GM12878 (cell line): ENCODE data around the gene NOD1. TPM values are rescaled to one million over a fixed set of nuclear protein-coding genes. Genes with fewer than 3 reads are reported as not detected.

Experiments
- ATAC-seq: fragments of 200-7000 bp; cut with Tn5 transposase; 3 replicates; pipeline ENCODE4 v1.9.1; 2020; ENCODE audit warnings: mild to moderate bottlenecking, moderate library complexity
- BruUV-seq: library from RNA; stranded (reverse); fragments of 400-500 nt; replicated peaks from 2 replicates; lab custom pipeline; 2021; lab: Mats Ljungman, UMichigan
- CTCF ChIA-PET: fragments of 300-600 bp; sonication (Branson Sonifier 250); formaldehyde crosslinking; extraction: SDS; loops from one replicate; lab custom pipeline; 2021; ENCODE audit warnings: inconsistent platforms; lab: Yijun Ruan, JAX
- POLR2A ChIA-PET: fragments of 350-600 bp; formaldehyde crosslinking; extraction: SDS; loops from one replicate; lab custom pipeline; 2021; ENCODE audit warnings: inconsistent platforms; lab: Charles Lee
- RAD21 ChIA-PET: fragments of 300-600 bp; sonication (Branson Sonifier 250); formaldehyde crosslinking; loops from one replicate; lab custom pipeline; 2023; ENCODE audit warnings: antibody characterized with exemption; ENCODE audit not compliant: unreplicated experiment; lab: Charles Lee
- SMC1A ChIA-PET: fragments of 300-600 bp; sonication (Branson Sonifier 250); formaldehyde crosslinking; loops from one replicate; lab custom pipeline; 2023; ENCODE audit not compliant: unreplicated experiment, uncharacterized antibody; lab: Charles Lee
- DNase-seq: peaks from one replicate; pipeline ENCODE4 v3.0.0-alpha.2; 2011; ENCODE audit warnings: low read depth, low spot score
- FAIRE-seq: peaks from 3 replicates; lab custom pipeline; 2011; peaks lifted over from hg19 to GRCh38; lab: Jason Lieb, UNC
- H2AFZ ChIP-seq: 2 replicates; pipeline ENCODE4 v1.6.0; 2011; ENCODE audit warnings: low read depth, low read length, control low read depth; ENCODE audit not compliant: control insufficient read depth
- H3K27ac ChIP-seq: 2 replicates; pipeline ENCODE4 v1.5.1; 2011; ENCODE audit warnings: control low read depth; ENCODE audit not compliant: control insufficient read depth, insufficient read depth
- H3K27me3 ChIP-seq, 2 experiments: replicated peaks in 1 of 2; 2 replicates each; pipeline versions ENCODE4 v1.6.0 to v1.6.1; 2011; ENCODE audit warnings: low read length in 1 of 2; ENCODE audit not compliant: control insufficient read depth in 2 of 2, insufficient read depth in 2 of 2
- H3K36me3 ChIP-seq, 2 experiments: 2 replicates each; pipeline ENCODE4 v1.5.1; 2011; ENCODE audit warnings: low read length in 1 of 2; ENCODE audit not compliant: control insufficient read depth in 2 of 2, insufficient read depth in 2 of 2
- H3K4me1 ChIP-seq: 2 replicates; pipeline ENCODE4 v1.6.1; 2011; ENCODE audit warnings: mild to moderate bottlenecking, low read length, moderate library complexity, mixed read lengths; ENCODE audit not compliant: control insufficient read depth, insufficient read depth
- H3K4me2 ChIP-seq: 2 replicates; pipeline ENCODE4 v1.6.0; 2011; ENCODE audit warnings: control low read depth; ENCODE audit not compliant: control insufficient read depth, insufficient read depth
- H3K4me3 ChIP-seq: fragments of 200-600 bp; sonication (generic); 2 replicates; pipeline ENCODE4 v1.5.1; 2016
- H3K79me2 ChIP-seq: 2 replicates; pipeline ENCODE4 v1.6.0; 2011; ENCODE audit warnings: low read length; ENCODE audit not compliant: control insufficient read depth, insufficient read depth
- H3K9ac ChIP-seq: 2 replicates; pipeline ENCODE4 v1.8.0; 2011; ENCODE audit warnings: low read length, control low read depth, mixed read lengths; ENCODE audit not compliant: control insufficient read depth, insufficient read depth
- H3K9me3 ChIP-seq: replicated peaks from 3 replicates; pipeline ENCODE4 v1.5.1; 2011; ENCODE audit warnings: mild to moderate bottlenecking, low read length; ENCODE audit not compliant: control insufficient read depth, insufficient read depth
- H4K20me1 ChIP-seq: 2 replicates; pipeline ENCODE4 v1.6.0; 2011; ENCODE audit not compliant: control insufficient read depth, insufficient read depth
- CBX5 ChIP-seq: sonication (generic); IDR thresholded peaks from 2 replicates; pipeline ENCODE4 v1.6.1; 2016; ENCODE audit warnings: low read depth, moderate library complexity, mild to moderate bottlenecking, inconsistent platforms
- CHD1 ChIP-seq: IDR thresholded peaks from 2 replicates; pipeline ENCODE4 v1.6.1; 2012; ENCODE audit warnings: low read depth, low read length, improper control_type of control experiment
- GATAD2B ChIP-seq: fragments of 450-650 bp; conservative IDR thresholded peaks from 2 replicates; pipeline ENCODE4 v1.6.1; 2017; ENCODE audit warnings: low read depth, mild to moderate bottlenecking, moderate library complexity
- HDGF ChIP-seq: fragments of 450-650 bp; IDR thresholded peaks from 2 replicates; pipeline ENCODE4 v1.6.1; 2016; ENCODE audit warnings: antibody characterized with exemption
- IRF3 ChIP-seq: fragments of 450-650 bp; IDR thresholded peaks from 2 replicates; pipeline ENCODE4 v1.6.1; 2014; ENCODE audit warnings: mild to moderate bottlenecking
- KAT2A ChIP-seq: conservative IDR thresholded peaks from 2 replicates; pipeline ENCODE4 v1.6.1; 2011; ENCODE audit warnings: low read depth, low read length; ENCODE audit not compliant: control insufficient read depth
- MTA3 ChIP-seq: IDR thresholded peaks from 2 replicates; pipeline ENCODE4 v1.6.1; 2012; ENCODE audit warnings: low read length, inconsistent platforms, borderline replicate concordance
- POLR2AphosphoS2 ChIP-seq: IDR thresholded peaks from 2 replicates; pipeline ENCODE4 v1.6.1; 2011; ENCODE audit warnings: low read depth, mild to moderate bottlenecking, low read length, improper control_type of control experiment, moderate library complexity
- SP1 ChIP-seq: IDR thresholded peaks from one replicate; pipeline ENCODE4 v1.6.1; 2011; ENCODE audit warnings: low read depth, low read length
- WGBS: methylation state at CpG from one replicate; pipeline ENCODE4 v1.1.6; 2016; ENCODE audit warnings: low lambda C conversion rate; ENCODE audit not compliant: insufficient replicate concordance, insufficient coverage; ENCODE audit errors: missing lambda C conversion rate; 5-methylcytosine and 5-hydroxymethylcytosine counted together
- in situ Hi-C: fragments of 300-500 bp; cut with MboI; formaldehyde crosslinking; loops from 9 replicates; pipeline ENCODE4 v1.14.3; 2018; ENCODE audit warnings: mixed read lengths
- intact Hi-C: fragments of 100-400 bp; cut with micrococcal nuclease; formaldehyde crosslinking; loops from one replicate; pipeline ENCODE4 v1.14.2; 2022; ENCODE audit not compliant: unreplicated experiment
- polyA plus RNA-seq, 11 experiments: library from polyadenylated mRNA; depleted of rRNA in 4 of 11; unstranded in 6 of 11; stranded (reverse) in 5 of 11; fragments of >200 nt; fragmentation: Nextera tagmentation in 4 of 11; fragmentation: Illumina TruSeq in 1 of 11; extraction: Ambion mirVana in 4 of 11; extraction: Trizol in 1 of 11; gene quantifications; 1 replicate in 1 of 11; 2 replicates in 10 of 11; pipeline versions ENCODE4 v1.2.1 to v1.2.3, GENCODE V29; 2011 to 2016; ENCODE audit warnings: inconsistent platforms in 2 of 11, missing spikeins in 2 of 11, low read depth in 1 of 11
- total RNA-seq, 4 experiments: library from RNA; depleted of rRNA in 3 of 4; stranded (reverse); fragments of >200 nt in 3 of 4; fragmentation: Illumina TruSeq in 1 of 4; extraction: Trizol in 1 of 4; gene quantifications; 2 replicates each; pipeline versions ENCODE4 v1.2.1 to v1.2.3, GENCODE V29; 2013 to 2021

The NOD1 gene
- total and polyA plus RNA-seq, 10 of the 15 experiments (the other 5 are each of a cell fraction or from before 2014, with no cell fraction given), result 1.8 to 14.6 (median 8.9) TPM

- no peak overlapping the region; the same call in 1 of the 2 replicates for H3K4me2 ChIP-seq
- TF ChIP-seq CBX5 (no peak), CHD1 (no peak), POLR2AphosphoS2 (no peak), KAT2A (no peak), HDGF (no peak), MTA3 (no peak), GATAD2B (no peak), IRF3 (no peak), SP1 (no peak)
- H4K20me1 ChIP-seq, result no peaks in the 10 kb centered on the region
- peaks cover 6% of the 10 kb centered on the region; the same call in 1 of the 2 replicates for H3K4me1 ChIP-seq
- peaks cover 0 to 2% of the 10 kb centered on the region in 2 experiments; a peak in 1 of 4 replicates for H3K36me3 ChIP-seq
- H3K9ac ChIP-seq, result no peak overlapping the region
- H3K79me2 ChIP-seq, result peaks cover 41% of the 10 kb centered on the region
- intact Hi-C loops, result loop anchor here (5.0 kb wide), 1 partner anchor 39 kb away; no protein-coding TSS in a partner anchor
- no peak overlapping the region for H2AFZ ChIP-seq
- H3K27me3 ChIP-seq, result no peaks in the 10 kb centered on the region
- BruUV-seq, result no TSS peak
- ChIA-PET SMC1A (interaction anchor here (0.8 to 1.7 kb wide), 6 partner anchors 15 to 339 kb away, joined by 3 to 6 read pairs (median 4); no protein-coding TSS in a partner anchor), POLR2A (no interaction called here), CTCF (interaction anchor here (1.0 to 4.1 kb wide), 2 partner anchors 9 to 23 kb away, joined by 3 to 18 read pairs; no protein-coding TSS in a partner anchor), RAD21 (interaction anchor here (0.6 to 1.3 kb wide), 2 partner anchors 27 to 272 kb away, joined by 3 read pairs; no protein-coding TSS in a partner anchor)
- in situ Hi-C loops, result no loop called here
- no peaks in the 10 kb centered on the region; the same call in 1 of the 3 replicates for H3K9me3 ChIP-seq
- DNase-seq (no peak), FAIRE-seq (no peak), ATAC-seq (no peak)
- 97% methylated on average over 5 of the region's 5 CpGs for WGBS
- H3K4me3 ChIP-seq, result 0 out of 2 replicates have a peak overlapping the region, but pooled peaks have one; percentile 45
- H3K27ac ChIP-seq, result no peak overlapping the region
Observed at GRCh38 chr7:30501264-30501663, 22.7 kb upstream of the NOD1 start.
